Coronary artery (tissue), 2 donors: ENCODE measurements around the gene FRYL.

ENCODE experiments used
- DNase-seq: peaks from one replicate; pipeline ENCODE4 v3.0.0-alpha.2; 2017; ENCODE audit warnings: low spot score
- H3K27ac ChIP-seq, 2 donors: fragments of 200-600 bp; sonication (generic); one replicate each; pipeline ENCODE4 v1.5.1; 2016 to 2019
- H3K4me3 ChIP-seq: fragments of 200-600 bp; sonication (generic); 2 replicates; pipeline ENCODE4 v1.5.1; 2016; ENCODE audit warnings: mild to moderate bottlenecking, moderate library complexity
- CTCF ChIP-seq: fragments of 200-600 bp; sonication (generic); IDR thresholded peaks from one replicate; pipeline ENCODE4 v1.5.1; 2019; ENCODE audit warnings: antibody characterized with exemption

The FRYL gene

GRCh38 chr4:48556268-48556667, 223.8 kb downstream of the FRYL start:
- DNase-seq, result no peak
- no peak overlapping the region for H3K4me3 ChIP-seq
- no peak overlapping the region for H3K27ac ChIP-seq
- no peak for TF ChIP-seq CTCF

DNA sequence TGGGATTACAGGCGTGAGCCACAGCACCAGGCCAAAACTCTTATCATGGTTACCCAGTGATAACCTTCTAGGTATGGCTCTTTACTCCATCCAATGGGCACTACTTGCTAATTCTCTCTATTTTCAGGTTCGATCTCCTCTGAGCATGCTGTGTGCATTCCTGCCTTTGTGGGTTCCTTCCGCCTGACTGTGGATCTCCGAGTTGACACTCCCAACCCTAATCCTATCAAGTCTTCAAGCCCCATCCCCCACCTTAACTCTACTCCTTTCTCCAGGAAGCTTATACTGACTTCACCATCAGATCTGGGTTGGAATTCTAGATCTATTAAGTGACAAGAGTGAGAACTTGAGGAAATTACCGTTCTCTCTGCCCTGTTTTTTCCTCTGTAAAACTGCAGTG, 225.5 kb downstream of the FRYL start:
- Histone ChIP-seq H3K4me3 (no peak overlapping the region), H3K27ac (no peak overlapping the region)
- no peak for TF ChIP-seq CTCF
- DNase-seq, result no peak

DNA sequence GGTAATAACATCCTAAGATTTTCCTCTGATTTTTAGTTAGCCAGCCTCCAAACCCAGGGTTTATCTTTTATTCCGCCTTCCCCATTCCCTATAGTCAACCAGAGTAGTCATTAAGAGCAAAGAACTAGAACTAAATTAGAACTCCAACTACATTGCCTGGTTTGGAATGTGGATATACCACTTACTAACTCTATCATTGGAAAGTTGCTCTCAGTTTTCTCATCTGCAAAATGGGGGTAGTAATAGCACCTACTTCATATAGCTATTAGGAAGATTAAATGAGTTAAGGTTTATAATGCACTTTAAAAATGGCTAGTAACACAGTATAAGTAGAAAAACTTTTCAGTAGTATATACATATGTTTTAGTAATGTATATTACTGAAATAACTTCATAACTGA, 226.4 kb downstream of the FRYL start:
- H3K27ac ChIP-seq, result no peak overlapping the region
- DNase-seq, result no peak
- no peak overlapping the region for H3K4me3 ChIP-seq
- TF ChIP-seq CTCF, result no peak

DNA sequence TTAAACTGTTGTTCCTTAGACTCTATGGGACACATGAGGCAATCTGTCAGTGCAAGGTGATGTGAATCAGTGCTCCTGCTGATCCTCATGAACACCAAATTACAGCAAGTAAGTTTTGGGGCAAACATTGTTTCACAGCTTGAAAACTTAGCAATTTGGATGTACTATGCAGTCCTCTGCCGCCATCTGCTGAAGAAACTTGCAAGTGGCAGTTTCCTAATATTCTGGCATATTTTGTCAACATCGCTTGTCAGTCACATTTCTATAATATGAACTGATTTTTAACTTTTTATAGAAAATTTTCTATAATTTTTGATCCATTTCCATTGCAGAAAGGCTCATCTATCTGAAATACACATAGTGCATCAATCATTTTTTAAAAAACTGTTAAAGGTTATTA, 233.7 kb downstream of the FRYL start:
- no peak overlapping the region for H3K27ac ChIP-seq
- no peak overlapping the region for H3K4me3 ChIP-seq
- TF ChIP-seq CTCF, result peak; percentile 21
- no peak for DNase-seq

DNA sequence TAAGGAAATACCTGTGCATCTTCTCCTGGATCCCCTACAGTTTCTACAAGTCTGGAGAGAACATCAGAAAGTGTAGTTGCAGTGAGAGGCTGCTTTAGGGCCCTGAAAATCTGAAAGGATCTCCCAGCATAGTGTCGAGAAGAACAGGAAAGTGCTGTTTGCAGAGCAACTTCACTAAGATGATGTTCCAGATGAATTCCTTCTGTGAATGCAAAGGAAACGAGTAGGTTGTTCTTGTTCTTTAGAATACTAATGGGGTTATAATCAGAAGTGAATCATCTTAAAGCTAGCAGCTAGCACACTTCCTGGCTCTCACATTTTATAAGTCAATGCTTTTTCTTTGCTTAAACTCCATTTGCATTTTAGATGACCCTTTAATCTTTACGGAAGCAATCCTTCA, 236.3 kb downstream of the FRYL start:
- Histone ChIP-seq H3K27ac (no peak overlapping the region), H3K4me3 (no peak overlapping the region)
- no peak for TF ChIP-seq CTCF
- no peak for DNase-seq

- no peak for TF ChIP-seq CTCF
- H3K4me3 ChIP-seq, result no peak overlapping the region
- no peak overlapping the region for H3K27ac ChIP-seq
- DNase-seq, result no peak
Measured at GRCh38 chr4:48542888-48543287, 237.2 kb downstream of the FRYL start.

- Histone ChIP-seq H3K4me3 (no peak overlapping the region), H3K27ac (no peak overlapping the region)
- no peak for DNase-seq
- no peak for TF ChIP-seq CTCF
Measured at GRCh38 chr4:48539597-48539996, 240.5 kb downstream of the FRYL start.
